Fibroblast of skin of abdomen (primary cell): ENCODE data around the gene GRID2.

Experiments used
- DNase-seq: peaks from one replicate; pipeline ENCODE4 v3.0.0-alpha.2; 2013

Gene GRID2

DNA sequence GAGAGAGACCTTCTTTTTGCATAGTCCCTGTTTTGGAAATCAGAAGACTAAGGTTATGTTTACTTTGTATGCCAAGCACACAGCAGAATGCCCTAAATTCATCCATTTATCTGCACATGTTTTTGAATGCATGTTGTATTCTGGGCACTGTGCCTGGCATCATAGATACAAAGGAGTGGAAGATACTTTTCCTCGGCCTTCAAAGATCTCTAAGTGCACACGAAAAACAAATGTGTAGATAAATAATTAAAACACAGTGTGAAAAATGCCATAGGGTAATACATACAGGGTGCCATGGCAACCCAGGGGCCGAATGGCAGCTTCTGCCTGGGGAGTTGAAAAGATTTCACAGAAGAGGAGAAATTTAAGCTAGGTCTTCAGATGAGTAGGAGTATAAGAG lies 1134.2 kb downstream of the GRID2 start:
- no peak for DNase-seq

DNA sequence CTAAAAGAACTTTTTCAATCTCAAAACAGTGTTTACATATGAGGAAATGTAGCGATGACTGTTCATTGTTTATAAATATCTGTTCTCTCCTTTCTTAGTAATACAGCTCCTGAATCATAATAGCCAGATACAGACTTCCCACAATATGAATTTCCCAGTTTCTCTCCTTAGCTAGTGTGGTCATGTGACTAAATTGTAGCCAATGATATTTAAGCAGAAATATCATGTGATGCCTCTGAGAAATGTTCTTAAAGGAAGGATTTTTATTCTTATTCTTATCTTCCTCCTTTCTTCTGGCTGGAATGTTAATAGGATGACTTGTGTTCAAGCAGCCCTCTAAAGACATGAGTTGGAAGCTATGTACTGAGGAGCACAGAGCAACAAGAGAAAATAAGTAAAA lies 1141.1 kb downstream of the GRID2 start:
- DNase-seq: no peak

DNA sequence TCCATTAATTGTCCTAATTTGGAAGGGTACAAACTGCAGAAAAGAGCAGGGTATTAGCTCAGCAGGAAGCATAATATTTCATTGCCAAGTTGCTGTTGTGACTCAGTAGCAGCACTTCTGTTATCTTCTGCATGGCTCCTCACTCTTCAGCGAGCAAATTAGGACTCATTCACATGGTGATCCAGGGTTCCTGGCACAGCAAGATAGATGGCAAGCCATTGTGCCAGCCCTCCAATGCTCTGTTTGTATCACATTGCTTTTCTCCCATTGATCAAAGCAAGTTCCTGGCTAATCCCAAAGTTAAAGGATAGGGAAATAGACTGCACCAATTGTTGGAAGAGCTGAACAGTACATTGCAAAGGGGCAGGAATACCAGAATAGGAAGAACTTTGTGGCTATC lies 1142.3 kb downstream of the GRID2 start:
- DNase-seq: no peak

GRCh38 chr4:93448691-93449293 lies 1145.0 kb downstream of the GRID2 start:
- DNase-seq: no peak

- no peak for DNase-seq
Observed at GRCh38 chr4:93451954-93452353, 1148.2 kb downstream of the GRID2 start.

GRCh38 chr4:93461541-93461940 lies 1157.8 kb downstream of the GRID2 start:
- DNase-seq: no peak

- DNase-seq: no peak
Observed at GRCh38 chr4:93466446-93466845, 1162.7 kb downstream of the GRID2 start.

DNA sequence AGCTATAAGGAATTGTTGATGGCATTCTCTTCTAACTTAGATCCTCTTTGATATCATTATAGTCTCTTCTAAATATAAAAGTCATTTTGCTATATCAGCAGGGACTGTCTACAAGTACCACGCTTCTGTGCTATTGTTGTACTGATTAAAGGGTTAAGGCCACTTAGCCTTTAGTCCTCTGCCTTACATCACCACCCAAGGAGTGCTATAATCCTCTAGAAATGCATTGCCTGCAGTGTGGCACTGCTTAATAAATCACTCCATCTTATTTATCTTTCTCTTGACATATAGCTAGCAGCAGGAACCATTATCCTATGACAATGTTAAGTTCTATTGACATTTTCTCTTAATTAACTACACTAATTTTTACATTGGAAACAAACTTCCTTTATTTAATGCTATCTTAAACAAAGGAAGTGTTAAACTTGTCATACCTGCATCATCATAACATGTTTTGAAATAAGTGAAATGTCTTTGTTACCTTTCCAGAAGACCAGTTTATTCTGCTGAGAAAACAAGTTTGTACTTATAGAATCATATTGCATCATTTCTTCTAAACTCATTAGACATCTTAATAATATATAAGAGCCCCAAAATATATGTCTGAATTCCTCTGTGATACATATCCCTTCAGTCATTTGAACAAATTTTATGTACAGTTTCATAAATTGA lies 1163.9 kb downstream of the GRID2 start:
- DNase-seq: no peak

- DNase-seq: no peak
Observed at GRCh38 chr4:93469560-93469959, 1165.8 kb downstream of the GRID2 start.

GRCh38 chr4:93475730-93476129 lies 1172.0 kb downstream of the GRID2 start:
- DNase-seq: no peak

DNA sequence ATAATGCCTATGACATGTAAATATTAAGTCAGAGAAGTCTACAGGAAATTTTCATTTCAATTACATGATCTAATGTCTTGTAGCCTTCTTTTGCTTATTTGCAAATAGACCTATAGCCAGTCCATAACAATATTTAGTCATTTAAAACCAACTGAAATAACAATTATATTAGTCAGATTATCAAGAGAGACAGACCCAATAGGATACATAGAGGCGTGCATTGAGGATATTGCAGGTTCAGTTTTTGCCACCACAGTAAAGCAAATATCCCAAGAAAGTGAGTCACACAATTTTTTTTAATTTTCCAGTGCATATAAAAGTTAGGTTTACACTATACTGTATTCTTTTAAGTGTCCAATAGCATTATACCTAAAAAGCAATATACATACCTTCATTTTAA lies 1175.0 kb downstream of the GRID2 start:
- no peak for DNase-seq

DNA sequence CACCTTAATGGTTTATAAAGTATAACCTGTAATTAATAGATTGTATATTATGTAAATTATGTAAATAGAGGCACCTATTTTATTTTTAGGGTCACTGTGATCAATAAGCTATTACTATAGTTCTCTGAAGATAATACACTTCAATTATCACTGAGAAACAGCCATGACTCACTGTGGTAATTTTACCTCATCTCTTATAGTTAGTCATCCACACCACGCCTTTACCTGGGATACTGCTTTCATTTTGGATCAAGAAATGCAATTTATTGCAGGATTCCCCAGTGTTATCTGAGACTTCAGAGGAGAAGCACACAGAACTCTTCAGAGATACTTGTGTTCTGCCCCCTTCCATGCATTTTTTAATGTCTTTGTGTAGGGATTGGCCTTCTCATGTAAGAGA lies 1176.7 kb downstream of the GRID2 start:
- no peak for DNase-seq

DNA sequence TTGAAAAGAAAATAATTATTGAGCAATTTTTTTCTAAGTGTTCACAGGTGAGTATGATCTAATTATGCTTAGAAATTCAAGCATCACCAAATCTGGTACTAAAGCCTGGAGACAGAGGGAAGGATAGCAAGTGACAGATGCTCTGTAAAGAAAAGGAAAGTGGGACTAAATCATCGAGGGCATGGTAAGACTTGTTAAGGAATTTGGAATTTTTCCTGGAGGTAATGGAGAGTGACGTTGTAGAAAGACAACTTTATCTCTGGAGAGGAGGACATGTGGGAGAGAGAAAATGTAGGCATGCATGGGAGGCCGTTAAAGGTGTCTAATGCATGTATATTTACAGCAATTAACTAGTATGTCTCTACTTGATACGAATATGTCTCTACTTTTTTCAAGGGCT lies 1191.6 kb downstream of the GRID2 start:
- no peak for DNase-seq

DNA sequence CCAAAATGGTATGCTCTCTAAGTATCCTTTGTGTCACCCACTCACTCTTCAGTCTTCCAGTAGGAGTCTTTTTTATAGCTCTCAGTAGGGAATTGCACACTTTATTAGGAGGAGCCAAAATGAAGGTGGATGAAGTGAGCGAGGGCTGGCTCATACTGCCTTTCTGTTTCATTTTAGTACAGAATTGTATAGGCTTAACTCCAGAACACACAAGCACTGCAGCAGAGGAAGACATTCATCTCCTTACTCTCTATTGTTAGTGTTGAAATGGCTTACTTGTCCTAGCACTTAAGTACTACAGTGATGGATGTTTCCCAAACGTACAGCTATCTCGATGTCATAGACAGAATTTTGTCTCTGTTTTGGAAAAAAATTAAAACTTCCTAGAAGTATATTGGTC lies 1197.5 kb downstream of the GRID2 start:
- no peak for DNase-seq

DNA sequence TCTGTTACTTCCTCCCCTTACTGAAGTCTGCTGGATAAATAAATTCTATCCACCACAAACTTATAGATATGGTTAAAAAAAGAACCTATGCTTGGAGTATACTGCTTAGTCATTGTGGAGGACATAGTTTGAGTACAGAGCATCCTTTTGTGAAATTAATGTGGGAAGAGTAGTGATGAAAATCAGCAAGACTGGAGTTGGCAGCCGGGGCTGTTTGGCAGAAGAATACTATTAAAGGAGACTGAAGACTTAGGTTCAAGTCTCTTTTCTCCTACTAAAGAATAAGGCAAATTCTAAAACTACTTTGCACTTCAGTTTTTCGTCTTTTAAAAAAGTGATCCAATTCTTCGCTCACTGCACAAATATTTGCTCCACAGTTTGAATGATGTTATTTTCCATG lies 1198.2 kb downstream of the GRID2 start:
- DNase-seq: no peak

DNA sequence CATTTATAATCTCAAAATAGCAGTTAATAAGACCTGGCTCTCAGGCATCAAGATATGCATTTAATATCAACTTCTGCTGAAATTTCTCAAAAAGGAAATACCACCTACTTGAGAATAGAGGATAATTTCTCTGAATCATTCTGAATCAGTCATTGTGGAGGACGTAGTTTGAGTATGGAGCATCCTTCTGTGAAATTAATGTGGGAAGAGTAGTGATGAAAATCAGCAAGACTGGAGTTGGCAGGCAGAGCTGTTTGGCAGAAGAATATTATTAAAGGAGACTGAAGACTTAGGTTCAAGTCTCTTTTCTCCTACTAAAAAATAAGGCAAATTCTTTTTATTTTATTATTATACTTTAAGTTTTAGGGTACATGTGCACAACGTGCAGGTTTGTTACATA lies 1199.2 kb downstream of the GRID2 start:
- DNase-seq: no peak

DNA sequence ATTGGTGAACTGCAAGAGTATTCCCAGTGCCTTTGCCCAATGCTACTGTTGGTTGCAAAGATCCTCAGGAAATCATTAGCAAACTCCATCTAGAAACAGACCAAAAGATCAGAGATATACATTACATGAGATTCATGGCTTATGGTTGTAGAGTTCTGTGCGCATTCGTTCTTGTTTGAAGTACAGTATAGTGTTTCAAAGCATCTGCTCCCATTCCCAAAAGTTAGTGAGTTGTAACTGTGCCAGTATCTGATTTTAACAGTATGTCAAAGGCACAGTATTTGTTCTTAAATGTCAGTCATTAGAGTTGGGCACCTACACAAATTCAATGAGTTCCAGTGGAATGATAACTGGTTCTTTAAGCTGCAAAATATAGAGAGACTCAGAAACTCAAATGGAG lies 1210.1 kb downstream of the GRID2 start:
- DNase-seq: no peak

DNA sequence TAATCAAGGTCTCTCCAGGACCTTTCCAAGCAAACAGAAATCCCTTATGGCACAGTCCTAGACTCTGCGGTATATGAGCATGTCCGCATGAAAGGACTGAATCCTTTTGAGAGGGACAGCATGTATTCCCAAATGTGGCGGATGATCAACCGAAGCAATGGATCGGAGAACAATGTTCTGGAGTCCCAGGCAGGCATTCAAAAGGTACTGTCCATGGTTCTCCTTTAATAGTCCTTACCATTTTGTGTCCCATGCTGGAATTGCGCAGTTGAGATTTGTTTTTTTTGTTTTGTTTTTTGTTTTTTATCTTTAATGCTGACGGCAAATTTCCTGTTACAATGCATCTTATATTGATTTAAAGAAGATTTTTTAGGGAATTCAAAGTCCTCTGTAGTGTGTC lies 1211.4 kb downstream of the GRID2 start:
- DNase-seq: no peak

GRCh38 chr4:93529692-93530372 lies 1226.1 kb downstream of the GRID2 start:
- DNase-seq: no peak

DNA sequence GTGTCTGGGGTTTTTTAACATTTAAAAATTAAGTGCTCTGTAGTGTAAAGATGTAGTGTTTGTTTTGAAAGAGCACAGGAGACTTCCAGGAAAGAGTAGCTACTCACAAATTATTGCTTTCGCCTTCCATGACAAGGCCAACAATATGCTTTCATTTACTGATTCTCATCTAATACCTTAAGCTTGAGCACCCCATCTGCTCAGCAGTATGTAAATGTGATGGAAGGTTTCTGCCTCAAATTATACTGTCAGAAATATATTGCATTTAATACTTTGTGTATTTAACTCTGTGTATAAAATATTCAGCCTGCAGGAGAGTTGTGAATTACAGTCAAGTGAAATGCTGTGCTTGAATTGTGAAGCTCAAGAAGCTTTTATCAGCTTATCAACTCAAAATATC lies 1228.5 kb downstream of the GRID2 start:
- no peak for DNase-seq

- DNase-seq: no peak
Observed at GRCh38 chr4:93540562-93540961, 1236.8 kb downstream of the GRID2 start.

DNA sequence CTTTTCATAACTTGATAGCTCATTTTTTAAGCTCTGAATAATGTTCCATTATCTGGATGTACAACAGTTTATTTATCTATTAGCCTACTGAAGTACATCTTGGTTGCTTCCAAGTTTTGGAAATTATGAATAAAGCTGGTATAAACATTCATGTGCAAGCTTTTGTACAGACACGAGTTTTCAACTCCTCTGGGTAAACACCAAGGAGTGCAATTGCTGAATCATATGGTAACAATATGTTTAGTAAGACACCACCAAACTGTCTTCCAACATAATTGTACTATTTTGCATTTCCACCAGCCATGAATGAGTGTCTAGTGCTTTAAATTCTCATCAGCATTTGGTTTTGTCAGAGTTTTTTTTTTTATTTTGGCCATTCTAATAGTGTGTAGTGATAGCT lies 1258.1 kb downstream of the GRID2 start:
- DNase-seq: no peak

DNA sequence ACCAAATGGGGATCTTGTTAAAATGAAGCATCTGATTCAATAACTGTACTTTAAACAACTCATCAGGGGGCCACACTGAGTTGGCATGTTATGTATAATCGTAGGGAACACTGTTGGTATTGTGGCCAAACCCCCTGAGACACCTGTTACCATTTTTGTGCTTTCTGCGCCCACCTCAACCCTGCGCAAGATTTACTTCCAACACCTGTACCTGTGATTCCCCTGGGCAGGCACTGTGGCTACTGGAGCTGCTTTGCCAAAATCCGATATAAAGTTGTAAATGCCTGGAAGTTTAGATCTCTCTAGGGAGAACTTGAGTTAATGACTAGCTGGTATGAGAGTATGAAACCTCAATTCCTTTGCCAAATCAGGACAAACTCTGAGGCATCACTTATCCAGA lies 1265.0 kb downstream of the GRID2 start:
- no peak for DNase-seq

- DNase-seq: no peak
Observed at GRCh38 chr4:93573285-93573684, 1269.5 kb downstream of the GRID2 start.
